Memory B cell (primary cell): ENCODE measurements around the gene DCBLD2.

Experiments used
- ATAC-seq: fragments of 150-1000 bp; cut with Tn5 transposase; 2 replicates; pipeline ENCODE4 v1.10.0; 2021; ENCODE audit warnings: low read depth, mild to moderate bottlenecking, moderate library complexity
- DNase-seq, 2 donors: peaks; one replicate each; pipeline ENCODE4 v3.0.0; 2022; ENCODE audit warnings: low spot score in 2 of 2
- H3K27ac Mint-ChIP-seq: one replicate; pipeline ENCODE4 v1.8.0; 2022; ENCODE audit warnings: mild to moderate bottlenecking, moderate library complexity, mixed read lengths
- H3K27me3 Mint-ChIP-seq: one replicate; pipeline ENCODE4 v1.8.0; 2022; ENCODE audit warnings: mixed read lengths
- H3K36me3 Mint-ChIP-seq: one replicate; pipeline ENCODE4 v1.8.0; 2022; ENCODE audit warnings: mild to moderate bottlenecking, mixed read lengths
- H3K4me1 Mint-ChIP-seq: one replicate; pipeline ENCODE4 v1.8.0; 2022; ENCODE audit warnings: mixed read lengths
- H3K4me3 Mint-ChIP-seq: one replicate; pipeline ENCODE4 v1.8.0; 2022; ENCODE audit warnings: mild to moderate bottlenecking, moderate library complexity, mixed read lengths
- H3K9me3 Mint-ChIP-seq: one replicate; pipeline ENCODE4 v1.8.0; 2022; ENCODE audit warnings: mixed read lengths

Gene DCBLD2

GRCh38 chr3:98806521-98806920, 95.0 kb downstream of the DCBLD2 start:
- H3K9me3 Mint-ChIP-seq = no peaks in the 10 kb centered on the region
- ATAC-seq (no peak), DNase-seq (no peak)
- H3K4me1 Mint-ChIP-seq = no peaks in the 10 kb centered on the region
- peaks cover 2% of the 10 kb centered on the region for H3K36me3 Mint-ChIP-seq
- no peak overlapping the region for H3K4me3 Mint-ChIP-seq
- no peak overlapping the region for H3K27ac Mint-ChIP-seq
- no peaks in the 10 kb centered on the region for H3K27me3 Mint-ChIP-seq

DNA sequence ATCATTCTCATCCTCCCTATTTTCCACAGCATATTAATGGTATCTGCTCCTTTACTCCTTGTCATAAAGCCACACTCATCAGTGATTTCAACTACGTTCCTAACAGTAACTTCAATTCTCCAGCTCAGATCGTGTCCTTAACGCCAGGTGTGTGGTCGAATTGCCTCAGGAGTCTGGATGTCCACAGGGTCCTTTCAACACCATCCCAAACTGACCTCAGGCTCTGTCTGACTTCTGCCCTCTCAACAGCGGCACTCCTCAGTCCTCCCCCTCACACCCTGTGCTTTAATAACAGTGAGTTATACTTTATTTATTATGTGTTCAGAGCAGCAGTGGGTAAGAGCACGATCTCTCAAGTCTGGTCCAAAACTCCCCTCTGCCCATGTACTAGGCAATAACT, 95.9 kb downstream of the DCBLD2 start:
- no peaks in the 10 kb centered on the region for H3K9me3 Mint-ChIP-seq
- DNase-seq (no peak), ATAC-seq (no peak)
- H3K27ac Mint-ChIP-seq = no peak overlapping the region
- peaks cover 2% of the 10 kb centered on the region for H3K36me3 Mint-ChIP-seq
- H3K4me1 Mint-ChIP-seq = no peaks in the 10 kb centered on the region
- no peaks in the 10 kb centered on the region for H3K27me3 Mint-ChIP-seq
- no peak overlapping the region for H3K4me3 Mint-ChIP-seq

GRCh38 chr3:98801043-98801747, 100.3 kb downstream of the DCBLD2 start:
- Mint-ChIP-seq H3K4me1 (no peaks in the 10 kb centered on the region), H3K4me3 (no peak overlapping the region), H3K9me3 (no peaks in the 10 kb centered on the region), H3K36me3 (no peaks in the 10 kb centered on the region), H3K27me3 (no peaks in the 10 kb centered on the region), H3K27ac (no peak overlapping the region)
- ATAC-seq = no peak
- DNase-seq = no peak

DNA sequence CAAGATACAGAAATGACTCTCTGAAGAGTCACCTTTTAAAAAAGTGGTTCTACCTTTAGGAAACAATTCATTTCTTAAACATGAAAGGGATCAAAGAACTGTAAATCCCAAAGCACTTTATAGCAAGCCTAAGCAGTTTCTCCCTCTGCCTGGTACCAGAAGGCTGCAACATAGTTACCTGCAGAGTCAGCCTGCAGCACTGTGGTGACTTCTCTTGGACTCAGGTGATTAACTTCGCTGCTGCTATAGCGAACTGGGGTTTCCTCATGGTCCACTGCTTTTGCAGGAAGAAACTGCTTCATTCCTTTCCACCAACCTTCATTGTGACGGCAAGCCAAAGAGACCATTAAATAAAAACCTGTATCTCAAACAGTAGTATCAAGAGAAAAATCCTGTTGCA, 101.1 kb downstream of the DCBLD2 start:
- no peak overlapping the region for H3K27ac Mint-ChIP-seq
- H3K9me3 Mint-ChIP-seq = no peaks in the 10 kb centered on the region
- no peak for DNase-seq
- H3K27me3 Mint-ChIP-seq = no peaks in the 10 kb centered on the region
- no peaks in the 10 kb centered on the region for H3K36me3 Mint-ChIP-seq
- no peak overlapping the region for H3K4me3 Mint-ChIP-seq
- ATAC-seq = no peak
- H3K4me1 Mint-ChIP-seq = no peaks in the 10 kb centered on the region

DNA sequence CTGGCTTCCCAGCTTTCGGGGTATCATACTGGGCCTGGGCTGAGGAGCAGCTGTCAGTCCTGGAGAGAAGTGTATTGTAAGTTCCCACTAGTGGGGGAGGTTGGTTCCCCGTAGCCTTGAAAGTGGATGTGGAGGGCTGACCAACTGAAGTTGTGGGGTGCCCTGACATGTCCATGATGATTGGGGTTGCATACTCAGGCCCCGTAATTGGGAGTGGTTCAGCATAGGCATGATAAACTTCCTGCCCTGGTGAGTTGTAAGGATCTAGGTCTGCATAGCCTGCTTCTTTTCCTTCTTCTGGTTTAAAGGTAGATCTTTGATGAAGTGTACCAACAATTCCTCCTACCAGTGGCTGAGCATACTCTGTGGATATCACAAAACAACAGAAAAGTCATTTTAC, 102.0 kb downstream of the DCBLD2 start:
- no peaks in the 10 kb centered on the region for H3K27me3 Mint-ChIP-seq
- H3K4me1 Mint-ChIP-seq = no peaks in the 10 kb centered on the region
- no peak overlapping the region for H3K4me3 Mint-ChIP-seq
- no peaks in the 10 kb centered on the region for H3K36me3 Mint-ChIP-seq
- no peaks in the 10 kb centered on the region for H3K9me3 Mint-ChIP-seq
- ATAC-seq (no peak), DNase-seq (no peak)
- H3K27ac Mint-ChIP-seq = no peak overlapping the region

GRCh38 chr3:98798820-98799219, 102.7 kb downstream of the DCBLD2 start:
- H3K36me3 Mint-ChIP-seq = no peaks in the 10 kb centered on the region
- no peaks in the 10 kb centered on the region for H3K27me3 Mint-ChIP-seq
- H3K4me1 Mint-ChIP-seq = no peaks in the 10 kb centered on the region
- H3K9me3 Mint-ChIP-seq = no peaks in the 10 kb centered on the region
- no peak for ATAC-seq
- H3K4me3 Mint-ChIP-seq = no peak overlapping the region
- H3K27ac Mint-ChIP-seq = no peak overlapping the region
- DNase-seq = no peak

- ATAC-seq (no peak), DNase-seq (no peak)
- Mint-ChIP-seq H3K4me1 (no peaks in the 10 kb centered on the region), H3K27ac (no peak overlapping the region), H3K9me3 (no peaks in the 10 kb centered on the region), H3K27me3 (peaks cover 2% of the 10 kb centered on the region), H3K4me3 (no peak overlapping the region), H3K36me3 (no peaks in the 10 kb centered on the region)
Measured at GRCh38 chr3:98797905-98798304, 103.6 kb downstream of the DCBLD2 start.

DNA sequence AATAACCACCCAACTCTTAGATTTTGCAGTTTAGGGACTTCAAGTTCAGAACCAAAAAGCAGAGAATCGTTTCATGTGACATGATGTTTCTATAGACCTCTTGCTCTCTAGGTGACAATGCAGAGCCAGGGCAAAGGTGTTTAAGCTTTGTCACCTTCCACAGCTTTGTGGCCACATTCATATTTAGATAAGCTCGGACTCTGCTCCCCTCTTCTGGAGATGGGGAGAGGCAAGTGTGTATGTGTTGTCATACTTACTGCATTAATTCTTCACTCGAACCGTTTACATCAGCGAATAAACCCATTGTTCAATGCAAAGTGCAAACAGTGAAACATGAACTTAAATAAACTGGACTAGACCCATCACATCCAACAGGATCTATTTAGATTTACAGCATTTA, 105.2 kb downstream of the DCBLD2 start:
- Mint-ChIP-seq H3K9me3 (no peaks in the 10 kb centered on the region), H3K27me3 (peaks cover 3% of the 10 kb centered on the region), H3K27ac (no peak overlapping the region), H3K4me3 (no peak overlapping the region), H3K36me3 (no peaks in the 10 kb centered on the region), H3K4me1 (no peaks in the 10 kb centered on the region)
- ATAC-seq = no peak
- no peak for DNase-seq

- no peaks in the 10 kb centered on the region for H3K36me3 Mint-ChIP-seq
- DNase-seq (no peak), ATAC-seq (no peak)
- H3K9me3 Mint-ChIP-seq = no peaks in the 10 kb centered on the region
- no peaks in the 10 kb centered on the region for H3K4me1 Mint-ChIP-seq
- H3K27ac Mint-ChIP-seq = no peak overlapping the region
- H3K4me3 Mint-ChIP-seq = no peak overlapping the region
- peaks cover 5% of the 10 kb centered on the region for H3K27me3 Mint-ChIP-seq
Measured at GRCh38 chr3:98793971-98794370, 107.5 kb downstream of the DCBLD2 start.

DNA sequence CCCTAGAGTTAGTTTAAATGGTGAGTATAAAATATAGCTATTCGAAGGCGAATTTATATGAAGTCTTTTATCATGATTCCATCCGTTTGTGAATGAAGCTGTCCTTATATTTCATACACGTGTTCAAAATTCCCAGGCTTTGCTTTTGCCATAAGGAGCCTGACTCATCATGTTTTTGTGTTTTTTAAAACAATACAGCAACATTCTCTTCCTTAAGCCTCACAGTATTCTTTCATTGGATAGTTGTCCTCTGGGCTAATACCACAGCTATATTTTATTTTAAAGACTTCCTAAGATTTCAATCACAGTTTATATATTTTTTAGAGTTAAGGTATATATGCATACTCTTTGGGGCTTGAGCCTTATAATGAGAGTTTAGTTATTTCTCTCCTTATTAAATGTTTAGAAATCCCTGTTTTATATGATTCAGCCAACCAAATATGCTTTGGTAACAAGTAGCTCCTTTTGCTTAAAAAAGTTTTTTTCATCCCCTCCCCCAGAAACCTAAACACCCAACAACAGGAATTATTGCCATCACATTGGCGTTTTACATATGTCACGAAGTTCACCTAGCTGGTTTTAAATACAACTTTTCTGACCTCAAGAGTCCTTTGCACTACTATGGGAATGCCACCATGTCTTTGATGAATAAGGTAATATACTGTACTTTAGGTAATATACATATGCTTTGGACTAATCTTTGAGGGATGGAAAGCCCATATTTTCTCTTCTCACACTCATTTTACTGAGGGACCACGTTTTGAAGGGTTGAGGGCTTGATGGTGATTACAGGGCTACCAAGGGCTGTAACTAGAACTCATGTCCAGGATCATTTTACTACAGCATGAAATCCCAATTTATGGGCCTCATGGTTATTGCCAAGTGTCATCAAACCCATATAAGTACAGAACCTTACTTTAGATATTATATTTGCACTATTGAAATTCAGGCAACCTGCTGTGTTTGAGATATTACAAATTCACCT, 109.9 kb downstream of the DCBLD2 start:
- Mint-ChIP-seq H3K4me1 (no peaks in the 10 kb centered on the region), H3K27me3 (peaks cover 5% of the 10 kb centered on the region), H3K9me3 (no peaks in the 10 kb centered on the region), H3K4me3 (no peak overlapping the region), H3K36me3 (no peaks in the 10 kb centered on the region), H3K27ac (no peak overlapping the region)
- no peak for DNase-seq
- ATAC-seq = no peak

DNA sequence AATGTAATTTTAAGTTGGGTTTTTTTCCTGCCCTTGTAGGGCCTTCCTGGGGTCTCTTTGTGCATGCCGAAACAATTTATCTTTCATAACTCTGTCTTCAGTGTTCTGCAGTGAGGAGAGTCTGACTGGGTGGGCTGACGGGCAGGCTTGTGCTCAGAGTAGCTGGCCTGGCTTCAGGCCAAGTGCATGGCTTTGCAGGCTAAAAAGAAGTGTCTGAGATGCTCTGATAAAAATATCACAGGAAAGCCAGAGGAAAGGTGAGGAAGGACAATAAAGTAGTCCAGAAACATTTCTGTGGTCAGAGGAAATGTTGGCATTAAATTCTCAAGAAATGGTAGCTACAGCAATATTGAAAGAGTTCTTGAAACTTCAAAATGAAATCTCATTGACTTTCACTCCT, 112.8 kb downstream of the DCBLD2 start:
- H3K36me3 Mint-ChIP-seq = no peaks in the 10 kb centered on the region
- H3K27me3 Mint-ChIP-seq = peaks cover 15% of the 10 kb centered on the region

DNA sequence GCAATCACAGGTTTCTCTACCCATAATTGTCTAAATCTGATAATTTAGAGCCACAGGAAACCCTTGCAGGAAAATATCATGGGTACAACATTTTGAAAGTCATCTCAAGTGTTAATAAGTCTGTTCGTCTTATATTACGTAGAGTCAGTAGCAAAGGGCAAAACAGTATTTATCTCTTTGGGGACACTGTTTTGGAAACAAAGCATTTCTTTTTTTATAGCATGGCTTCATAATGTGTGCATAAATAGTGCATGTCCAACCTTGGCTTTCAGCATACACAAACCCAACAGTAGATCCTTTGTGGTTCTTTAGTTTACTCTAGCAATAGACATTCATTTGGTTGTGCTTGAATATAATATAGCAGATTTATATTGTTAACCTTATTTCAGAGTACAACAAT, 114.3 kb downstream of the DCBLD2 start:
- Mint-ChIP-seq H3K27me3 (peaks cover 13% of the 10 kb centered on the region), H3K27ac (no peak overlapping the region), H3K9me3 (peaks cover 1% of the 10 kb centered on the region), H3K4me1 (no peaks in the 10 kb centered on the region), H3K4me3 (no peak overlapping the region), H3K36me3 (no peaks in the 10 kb centered on the region)
- no peak for ATAC-seq
- DNase-seq = no peak

More for the DNA sequence above, 112.8 kb downstream of the DCBLD2 start:
- DNase-seq (no peak), ATAC-seq (no peak)
- Mint-ChIP-seq H3K27ac (no peak overlapping the region), H3K4me3 (no peak overlapping the region), H3K4me1 (no peaks in the 10 kb centered on the region), H3K9me3 (peaks cover 1% of the 10 kb centered on the region)

DNA sequence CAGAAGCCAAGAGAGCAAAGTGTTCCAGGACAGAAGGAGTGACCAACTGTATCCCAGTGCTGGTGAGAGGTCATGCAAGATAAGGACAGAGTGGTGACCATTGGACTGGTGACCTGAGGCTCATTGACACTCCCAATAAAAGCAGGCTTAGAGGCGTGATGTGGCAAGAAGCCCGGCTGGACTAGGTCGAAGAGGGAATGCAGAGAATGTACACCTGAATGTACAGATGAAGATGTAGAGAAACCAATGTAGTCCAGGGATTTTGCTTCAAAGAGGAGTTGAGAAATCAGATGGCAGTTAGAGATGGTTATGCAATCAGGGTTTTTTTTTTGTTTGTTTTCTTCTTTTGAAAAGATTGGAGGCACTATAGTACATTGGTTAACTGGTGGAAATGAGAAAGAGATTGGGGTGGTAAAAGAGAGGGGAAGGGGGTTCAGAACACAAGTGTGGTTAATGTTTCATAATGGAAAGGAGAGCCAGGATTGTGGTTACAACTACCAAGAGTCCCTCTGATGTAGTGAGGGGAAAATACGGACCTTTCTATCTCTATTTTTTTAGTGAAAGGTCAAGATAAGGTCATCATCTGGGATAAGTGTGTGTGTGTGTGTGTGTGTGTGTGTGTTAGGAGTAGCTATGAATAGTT, 115.0 kb downstream of the DCBLD2 start:
- H3K9me3 Mint-ChIP-seq = peaks cover 1% of the 10 kb centered on the region
- no peaks in the 10 kb centered on the region for H3K36me3 Mint-ChIP-seq
- no peak for DNase-seq
- no peaks in the 10 kb centered on the region for H3K4me1 Mint-ChIP-seq
- H3K27me3 Mint-ChIP-seq = peaks cover 12% of the 10 kb centered on the region
- no peak overlapping the region for H3K4me3 Mint-ChIP-seq
- no peak overlapping the region for H3K27ac Mint-ChIP-seq
- ATAC-seq = no peak
